Measurements from ENCODE around the gene HIPK2. TPM values are rescaled to one million over a fixed set of nuclear protein-coding genes. Genes with fewer than 3 reads are reported as not detected.

Gene HIPK2
- total RNA-seq, 1 experiment from 2014 or later: 3.0 TPM

DNA sequence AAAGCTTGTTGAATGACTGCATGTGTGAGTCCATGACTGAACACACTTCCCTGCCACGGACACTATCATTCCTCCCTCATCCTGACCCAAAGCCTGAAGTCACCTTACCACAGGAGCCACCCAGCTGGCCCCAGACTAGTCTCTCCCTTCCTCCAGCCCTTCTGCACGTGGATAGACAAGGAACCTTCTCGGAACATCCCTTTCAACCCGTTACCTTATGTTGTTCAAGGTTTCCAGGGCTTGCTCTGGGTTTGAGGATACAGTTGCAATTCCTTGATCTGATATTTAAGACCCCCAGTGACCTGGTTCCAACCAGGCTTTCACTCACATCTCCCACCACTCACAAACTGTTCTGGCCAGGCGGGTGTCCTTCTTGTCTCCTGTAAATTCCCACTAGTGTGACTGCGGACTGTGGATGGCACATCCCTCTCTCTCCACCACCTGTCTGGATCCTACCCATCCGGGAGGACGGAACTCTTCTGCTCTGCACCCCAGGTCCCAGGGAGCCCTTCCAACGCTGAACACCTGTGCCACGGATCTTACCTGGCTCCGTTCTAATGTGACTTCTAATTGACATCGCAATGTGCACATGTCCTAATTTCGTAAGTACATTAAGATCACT, 62.5 kb downstream of the HIPK2 start:
- DNase-seq (ENCODE audit: low spot score): no peak

DNA sequence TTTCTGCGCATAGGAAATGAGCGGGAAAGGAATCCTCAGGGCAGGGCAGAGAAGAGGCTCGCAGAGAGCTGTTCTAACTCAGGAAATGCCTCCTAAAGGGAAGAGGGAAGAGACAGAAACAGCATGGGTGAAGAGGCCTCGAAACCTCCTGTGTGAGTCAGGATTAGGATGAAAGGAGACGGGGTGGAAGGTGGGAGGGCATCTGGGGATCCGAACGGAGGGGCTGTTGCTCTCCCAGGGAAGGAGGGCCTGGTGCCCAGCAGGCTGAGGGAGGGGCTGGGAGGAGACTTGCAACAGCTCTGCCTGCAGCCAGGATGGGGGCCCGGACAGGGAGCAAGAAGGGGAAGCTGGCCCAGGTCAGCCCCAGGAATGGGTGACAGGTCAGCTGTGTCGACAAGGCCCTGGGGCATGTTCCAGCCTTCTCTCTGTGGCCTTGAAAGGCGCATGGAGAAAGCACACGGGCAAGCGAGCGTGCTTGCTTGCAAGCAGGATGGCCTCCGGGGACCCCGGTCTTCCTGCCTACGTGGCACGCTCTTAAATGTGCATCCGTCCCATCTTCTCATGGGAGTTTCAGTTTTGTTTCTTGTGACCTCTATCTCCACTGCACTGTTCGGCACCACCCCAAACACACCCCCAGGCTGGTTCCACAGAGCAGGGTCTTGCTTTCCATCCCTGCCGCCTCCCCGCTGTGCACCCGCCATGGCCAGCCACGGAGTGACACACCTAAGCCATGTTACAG, 63.5 kb downstream of the HIPK2 start:
- no peak for DNase-seq (ENCODE audit: low spot score)

DNA sequence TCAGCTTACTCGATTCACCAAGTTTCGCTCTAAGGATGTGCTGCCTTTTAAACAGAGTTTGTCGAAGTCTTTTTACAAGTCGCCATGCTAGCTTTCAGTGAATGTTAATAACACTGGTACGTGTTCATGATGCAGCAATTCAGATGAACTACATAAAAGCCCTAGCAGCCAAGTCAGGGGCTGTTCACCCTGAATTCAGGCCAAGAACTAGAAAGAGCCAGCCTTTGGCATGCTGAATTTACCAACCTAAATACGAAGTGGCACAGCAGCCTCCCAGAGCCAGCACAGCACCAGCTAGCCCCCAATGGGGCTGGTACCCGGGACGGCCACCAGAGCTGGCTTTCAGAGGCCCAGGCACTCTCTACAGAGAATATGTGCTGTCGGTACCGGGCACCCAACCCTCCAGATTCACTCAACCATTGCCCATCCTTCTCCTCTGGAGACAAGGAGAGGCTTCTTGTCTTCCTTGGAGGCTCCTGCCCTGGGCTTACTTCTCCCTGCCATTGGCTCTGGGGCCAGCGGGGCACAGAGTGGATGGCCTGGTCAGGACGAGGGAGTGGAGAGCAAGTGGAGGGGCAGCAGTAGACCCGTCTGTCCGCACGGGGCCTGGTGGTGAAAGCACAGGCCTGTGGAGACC, 64.2 kb downstream of the HIPK2 start:
- DNase-seq (ENCODE audit: low spot score): no peak

DNA sequence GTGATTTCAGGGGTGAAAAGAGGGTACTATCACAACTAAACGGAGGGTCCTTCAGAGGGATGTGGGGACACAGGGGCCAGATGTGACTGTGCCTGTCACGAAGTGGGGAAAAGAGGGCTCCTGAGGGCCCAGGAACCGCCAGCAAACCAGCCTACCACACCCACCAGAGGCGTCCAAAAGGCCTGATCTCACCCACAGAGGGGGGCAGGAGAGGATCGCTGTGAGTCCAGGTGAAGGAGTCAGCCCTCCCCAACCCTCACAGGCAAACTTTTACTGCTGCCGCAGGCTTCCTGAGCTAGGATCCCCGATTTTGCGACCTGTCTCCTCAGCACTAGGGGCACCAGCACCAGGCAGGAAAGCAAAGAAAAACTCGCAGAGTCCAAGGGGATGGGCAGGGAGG, 64.7 kb downstream of the HIPK2 start:
- DNase-seq (ENCODE audit: low spot score): no peak

DNA sequence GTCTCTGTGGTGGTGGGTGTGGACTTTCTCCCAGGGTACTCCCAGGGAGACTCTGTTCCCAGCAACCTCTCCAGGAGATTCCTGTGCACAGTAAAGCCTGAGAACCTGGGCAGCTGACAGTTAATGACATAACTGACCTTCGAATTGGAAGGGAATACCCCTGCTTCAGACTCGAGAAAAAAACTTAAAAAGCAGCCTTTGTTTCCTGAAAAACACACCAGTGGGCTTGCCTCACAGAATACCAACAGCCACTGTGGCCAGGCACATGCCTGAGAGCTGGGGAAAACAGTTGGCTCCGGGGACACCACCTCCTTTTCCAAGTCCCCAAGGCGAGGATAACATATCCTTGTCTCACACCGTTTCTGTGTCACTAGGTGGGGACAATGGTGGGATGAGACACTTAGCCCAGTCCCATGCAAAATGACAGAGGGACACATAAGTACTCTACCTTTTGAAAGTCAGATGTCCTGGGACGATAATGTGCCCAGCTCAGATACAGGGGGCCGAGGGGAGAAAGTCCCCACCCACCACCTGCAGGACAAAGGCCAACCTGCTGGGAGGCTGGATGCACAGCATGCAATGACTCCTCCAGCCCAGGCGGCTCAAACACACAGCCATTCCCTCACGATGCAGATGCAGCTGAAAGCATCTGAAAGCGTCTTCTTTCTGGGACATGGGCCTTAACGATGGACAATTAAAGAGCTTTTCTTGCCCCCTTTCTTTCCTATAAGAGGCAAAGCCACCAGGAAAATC, 65.6 kb downstream of the HIPK2 start:
- DNase-seq (ENCODE audit: low spot score): no peak

DNA sequence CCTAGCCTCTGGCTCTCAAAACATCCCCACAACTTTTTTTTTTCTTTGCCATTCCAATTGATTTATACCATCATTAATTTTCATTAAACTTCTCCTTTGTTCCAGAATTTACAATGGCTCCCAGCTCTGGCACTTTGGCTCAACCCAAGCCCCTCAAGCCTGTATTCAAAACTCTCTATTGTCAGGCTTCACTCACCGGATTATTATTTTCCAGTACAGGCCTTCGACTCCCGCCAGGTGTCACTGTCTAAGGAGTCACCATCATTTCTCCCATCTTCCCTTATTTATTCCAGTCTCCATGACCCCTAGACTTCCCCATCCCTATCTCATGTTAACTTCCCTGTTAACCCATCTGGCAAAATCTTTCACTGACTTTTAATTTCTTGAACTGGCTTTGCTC, 67.8 kb downstream of the HIPK2 start:
- peak; percentile 26 for DNase-seq (ENCODE audit: low spot score)

DNA sequence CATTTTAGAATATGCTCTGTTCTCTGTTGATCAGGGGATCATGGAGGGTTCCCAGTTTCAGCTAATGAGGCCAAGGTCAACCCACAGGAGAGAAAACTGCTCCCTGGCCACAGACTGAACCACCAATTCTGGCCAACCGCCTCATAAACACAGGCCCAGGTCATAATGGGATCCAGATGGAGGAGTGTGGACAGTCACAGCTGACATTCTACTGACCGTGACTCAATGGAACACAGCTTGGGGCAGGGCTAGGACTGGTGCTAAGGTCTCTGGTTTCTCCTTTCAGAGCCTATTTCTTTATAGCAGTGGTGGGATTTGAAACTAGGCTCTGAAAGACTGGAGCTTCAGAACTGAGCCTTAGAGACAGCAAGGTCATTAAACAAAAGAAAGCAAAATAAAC, 68.3 kb downstream of the HIPK2 start:
- no peak for DNase-seq (ENCODE audit: low spot score)

DNA sequence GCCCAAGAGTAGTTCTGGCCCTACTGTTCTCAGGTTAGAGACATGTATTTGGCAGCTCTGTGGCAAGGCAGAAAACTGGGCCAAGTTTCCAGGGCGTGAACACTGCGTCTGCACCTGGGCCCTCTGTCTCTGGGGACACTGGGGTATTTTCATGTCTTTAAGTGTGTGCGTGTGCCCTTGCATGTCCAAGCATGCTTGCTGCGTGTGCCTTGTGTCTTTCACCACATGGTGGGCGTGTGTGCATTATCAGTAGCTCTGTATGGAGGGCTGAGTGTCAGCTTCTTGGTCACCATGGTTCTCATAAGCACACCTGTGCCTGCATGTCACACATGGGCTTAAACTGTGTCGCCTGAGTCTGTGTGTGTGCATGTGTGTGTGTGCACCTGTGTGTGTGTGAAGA, 69.3 kb downstream of the HIPK2 start:
- DNase-seq (ENCODE audit: low spot score): no peak

DNA sequence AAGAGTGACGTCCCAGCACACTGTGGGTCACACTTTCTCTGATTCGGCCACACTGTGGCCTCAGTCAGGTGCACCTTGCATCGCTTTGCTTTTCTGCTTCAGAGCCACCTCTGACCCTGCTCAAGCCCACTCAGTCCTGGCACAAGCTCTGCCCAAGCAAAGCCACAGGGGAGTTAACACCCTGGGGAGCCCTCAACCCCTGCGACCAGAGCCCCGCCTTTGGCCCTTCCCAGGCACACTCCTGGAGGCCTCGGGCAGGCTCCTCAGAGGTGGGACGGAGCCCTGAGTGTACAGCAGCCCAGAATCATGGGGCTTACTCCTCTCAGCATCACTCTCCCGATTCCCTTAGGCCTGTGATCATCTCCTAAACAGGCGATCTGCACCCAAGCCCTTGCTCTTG, 71.0 kb downstream of the HIPK2 start:
- no peak for DNase-seq (ENCODE audit: low spot score)

DNA sequence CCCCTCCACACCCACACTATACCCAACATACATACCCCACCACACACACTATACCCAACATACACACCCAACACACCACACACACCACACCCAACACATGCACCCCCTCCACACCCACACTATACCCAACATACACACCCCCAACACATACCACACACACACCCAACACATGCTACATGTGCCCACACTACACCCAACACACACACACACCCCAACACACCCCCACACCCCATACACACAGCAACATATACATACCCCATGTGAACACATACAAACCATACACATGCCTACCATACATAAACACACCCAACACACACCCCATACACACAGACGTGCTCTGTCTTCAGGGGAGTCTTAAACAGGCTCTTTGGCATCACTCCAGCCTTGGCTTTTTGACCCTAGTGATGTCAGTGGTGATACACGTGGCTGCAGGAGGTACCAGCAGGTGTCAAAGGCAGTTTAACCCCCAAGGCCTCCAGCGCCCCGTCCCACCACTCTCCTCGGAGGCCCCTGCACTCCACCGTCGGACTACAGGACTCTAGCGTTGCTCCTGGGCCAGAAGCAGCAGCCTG, 73.4 kb downstream of the HIPK2 start:
- no peak for DNase-seq (ENCODE audit: low spot score)

DNA sequence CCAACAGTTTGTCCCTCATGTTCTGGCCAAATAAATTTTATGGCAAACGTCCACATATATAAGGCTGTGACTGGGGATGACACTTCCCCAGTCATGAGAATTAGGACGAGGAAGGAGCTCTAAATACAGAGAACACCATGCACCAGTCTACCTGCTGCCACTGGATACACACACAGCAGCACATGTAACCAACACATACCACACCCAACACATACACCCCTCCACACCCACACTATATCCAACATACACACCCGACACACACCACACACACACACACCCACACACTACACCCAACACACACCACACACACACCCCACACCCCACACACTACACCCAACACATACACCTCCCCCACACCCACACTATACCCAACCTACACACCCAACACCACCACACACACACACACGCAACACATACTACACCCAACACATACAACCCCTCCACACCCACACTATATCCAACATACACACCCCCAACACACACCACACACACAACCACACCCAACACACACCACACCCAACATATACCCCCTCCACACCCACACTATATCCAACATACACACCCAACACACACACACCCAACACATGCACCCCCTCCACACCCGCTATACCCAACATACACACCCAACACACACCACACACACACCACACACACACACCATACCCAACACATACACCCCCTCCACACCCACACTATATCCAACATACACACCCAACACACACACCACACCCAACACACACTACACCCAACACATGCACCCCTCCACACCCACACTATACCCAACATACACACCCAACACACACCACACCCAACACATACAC, 74.1 kb downstream of the HIPK2 start:
- no peak for DNase-seq (ENCODE audit: low spot score)

DNA sequence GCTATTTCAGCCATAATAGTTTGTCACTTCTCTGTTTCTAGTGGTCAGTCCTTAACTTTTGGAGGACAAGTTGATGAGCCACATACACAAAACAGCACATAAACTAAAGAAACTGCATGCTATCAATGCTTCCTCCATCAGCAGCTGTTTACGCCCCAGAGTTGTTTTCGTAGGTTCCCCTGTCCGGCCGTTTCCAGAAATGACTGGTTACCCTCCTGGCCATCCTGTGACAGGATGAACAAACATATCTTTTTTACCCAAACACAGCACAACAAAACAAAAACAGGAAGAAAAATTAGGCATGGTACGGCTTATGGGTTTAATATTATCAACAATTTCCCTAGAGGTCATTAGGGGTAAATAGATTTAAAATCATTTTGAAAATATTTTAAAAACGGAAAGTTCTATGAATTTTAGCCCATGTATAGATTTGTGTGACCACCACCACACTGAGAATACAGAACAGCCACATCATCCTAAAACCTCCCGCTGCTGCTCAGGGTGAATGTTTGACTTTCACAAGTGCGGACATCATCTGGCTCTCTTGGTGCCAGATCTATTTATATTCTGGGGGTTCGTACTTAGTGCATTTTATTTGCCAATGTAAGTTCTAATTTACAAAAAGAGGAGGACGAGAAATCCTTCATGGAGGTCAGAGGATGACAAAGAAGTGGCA, 74.8 kb downstream of the HIPK2 start:
- no peak for DNase-seq (ENCODE audit: low spot score)

DNA sequence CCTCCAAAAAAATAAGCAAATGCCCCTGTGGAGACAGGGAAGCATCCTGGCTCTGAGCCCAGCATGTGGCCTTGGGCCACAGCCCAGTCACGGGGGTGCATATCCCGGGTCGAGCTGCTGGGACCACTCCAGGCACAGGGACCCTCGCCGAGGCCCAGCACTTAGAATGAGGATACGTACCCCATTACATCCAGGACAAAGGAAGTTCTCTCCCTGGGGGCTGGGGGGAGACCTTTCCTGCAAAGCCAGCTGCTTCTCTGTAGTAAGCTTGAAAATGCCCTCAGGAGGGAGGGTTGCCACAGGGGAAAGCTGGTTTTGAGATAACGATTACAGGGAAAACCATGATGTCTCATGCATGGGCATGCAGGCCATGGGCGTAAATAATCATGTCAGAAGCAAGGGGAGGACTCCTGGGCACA, 75.5 kb downstream of the HIPK2 start:
- no peak for DNase-seq (ENCODE audit: low spot score)

DNA sequence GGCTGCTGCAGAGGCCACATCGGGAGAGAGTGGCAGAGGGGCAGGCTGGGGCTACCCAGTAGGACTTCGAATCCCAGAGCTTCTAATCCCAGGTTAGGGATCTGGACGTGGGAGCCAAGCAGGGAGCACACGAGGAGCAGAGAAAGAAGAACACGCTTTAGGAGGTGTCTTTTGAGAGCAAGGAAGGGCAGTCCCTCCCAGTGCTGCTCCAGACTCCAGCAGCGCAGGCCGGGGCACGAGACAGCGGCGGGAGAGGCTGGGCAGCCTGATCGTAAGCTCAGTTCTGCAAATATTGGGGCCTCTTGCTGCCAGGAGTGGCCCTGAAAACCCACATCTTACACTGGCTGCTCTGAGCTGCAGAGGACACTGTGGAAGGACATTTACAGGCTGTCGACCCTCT, 75.9 kb downstream of the HIPK2 start:
- no peak for DNase-seq (ENCODE audit: low spot score)

DNA sequence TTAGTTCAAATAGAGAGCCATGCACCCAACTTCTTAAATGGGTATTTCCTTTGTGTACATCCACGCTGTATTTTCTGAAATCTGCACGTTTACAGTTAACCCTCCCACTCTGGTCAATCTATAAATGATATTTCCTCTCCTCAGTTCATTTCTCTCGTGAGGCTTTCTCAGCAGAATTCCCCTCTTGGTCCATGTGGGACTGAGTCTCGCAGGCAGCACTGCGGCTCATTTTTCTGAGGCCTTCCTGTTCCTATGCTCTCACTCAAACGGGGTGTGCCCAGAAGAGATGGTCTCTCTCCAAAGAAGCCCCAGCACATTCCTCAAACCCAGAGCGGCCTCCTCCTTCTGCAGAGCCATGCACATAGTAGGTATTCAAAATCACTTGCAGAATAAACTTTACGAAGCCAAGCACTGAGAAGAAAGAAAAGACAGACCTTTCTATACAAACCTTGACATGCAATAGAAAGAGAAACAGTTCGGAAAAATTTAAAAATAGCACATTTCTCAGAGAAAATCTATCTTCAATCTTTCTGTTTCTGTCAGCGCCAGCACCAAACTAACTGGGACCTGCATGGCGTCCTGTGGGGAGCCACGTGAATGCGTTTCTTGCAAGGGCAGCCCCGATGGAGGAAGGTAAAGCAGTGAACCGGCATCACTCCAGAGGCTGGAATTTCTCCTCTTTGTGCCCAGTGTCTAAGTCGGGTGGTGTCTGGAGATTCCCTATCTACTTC, 77.1 kb downstream of the HIPK2 start:
- no peak for DNase-seq (ENCODE audit: low spot score)

DNA sequence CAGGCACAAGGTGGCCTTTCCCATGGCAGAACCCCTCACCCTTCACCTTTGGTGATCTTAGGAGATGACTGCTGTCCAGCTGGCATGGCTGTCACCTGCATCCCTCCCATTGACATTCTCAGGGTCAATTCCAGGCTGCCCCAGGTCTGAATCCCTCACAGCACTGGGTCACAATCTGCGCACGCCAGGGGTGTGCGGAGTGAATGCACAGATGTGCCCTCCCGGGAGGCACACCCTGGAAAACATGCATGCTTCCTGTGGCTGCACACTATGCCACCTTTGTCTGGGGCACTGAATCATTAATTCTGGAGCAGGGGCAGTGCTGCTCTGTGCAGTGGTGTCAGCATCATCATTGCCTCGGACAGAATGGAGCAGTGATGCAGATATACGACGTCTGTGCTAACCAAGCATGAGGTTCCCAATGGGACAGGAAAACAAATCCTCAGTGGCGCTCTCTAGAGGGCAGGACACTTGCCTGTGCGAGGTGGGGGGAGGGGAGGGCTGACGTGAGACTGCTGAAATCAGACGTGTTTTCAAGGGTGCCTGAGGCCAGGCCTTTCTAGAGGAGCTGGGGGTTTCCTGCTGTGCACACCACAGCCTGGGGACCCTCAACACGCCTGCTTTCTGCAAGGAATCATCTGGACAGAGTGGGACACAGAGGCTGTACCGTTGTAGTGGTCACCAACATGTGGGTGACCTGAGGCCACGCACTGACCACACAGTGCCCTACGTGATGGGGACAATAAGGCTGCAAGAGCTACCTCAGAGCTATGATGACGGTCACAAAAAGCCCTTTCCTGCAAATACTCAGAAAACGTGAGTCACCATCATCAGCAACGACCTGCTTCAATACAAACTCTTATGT, 77.9 kb downstream of the HIPK2 start:
- DNase-seq (ENCODE audit: low spot score): no peak

DNA sequence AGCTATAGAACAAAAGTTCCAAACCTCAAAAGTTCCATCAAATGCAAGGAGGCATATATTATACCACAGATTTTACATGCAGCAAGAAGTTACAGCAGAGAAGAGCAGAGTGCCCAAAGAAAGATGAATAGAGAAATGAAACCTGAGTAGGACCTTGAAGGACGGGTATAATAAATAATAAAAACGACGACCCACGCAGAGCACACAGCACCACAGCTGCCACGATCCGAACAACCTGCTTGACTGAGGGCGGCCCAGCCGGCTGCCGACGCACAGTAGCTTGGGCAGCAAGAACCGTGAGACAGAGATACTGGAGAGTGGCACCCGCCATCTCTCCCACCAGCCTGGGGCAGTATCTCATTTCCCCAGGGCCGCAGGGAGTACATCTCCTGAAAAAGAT, 79.0 kb downstream of the HIPK2 start:
- no peak for DNase-seq (ENCODE audit: low spot score)

DNA sequence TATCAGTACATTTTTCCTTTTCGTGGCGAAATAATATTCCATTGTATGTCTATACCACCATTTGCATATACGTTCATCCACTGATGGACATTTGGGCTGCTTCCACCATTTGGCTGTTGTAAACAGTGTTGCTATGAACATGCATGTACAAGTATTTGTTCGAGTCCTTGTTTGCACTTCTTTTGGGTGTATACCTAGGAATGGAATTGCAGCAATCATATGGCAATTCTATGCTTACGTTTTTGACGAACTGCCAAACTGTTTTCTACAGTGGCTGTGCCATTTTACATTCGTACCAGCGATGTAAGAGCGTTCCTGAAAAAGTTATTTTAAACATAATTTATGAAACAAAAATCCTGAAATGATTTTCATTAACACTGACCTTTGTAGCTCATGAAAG, 79.5 kb downstream of the HIPK2 start:
- DNase-seq (ENCODE audit: low spot score): no peak

DNA sequence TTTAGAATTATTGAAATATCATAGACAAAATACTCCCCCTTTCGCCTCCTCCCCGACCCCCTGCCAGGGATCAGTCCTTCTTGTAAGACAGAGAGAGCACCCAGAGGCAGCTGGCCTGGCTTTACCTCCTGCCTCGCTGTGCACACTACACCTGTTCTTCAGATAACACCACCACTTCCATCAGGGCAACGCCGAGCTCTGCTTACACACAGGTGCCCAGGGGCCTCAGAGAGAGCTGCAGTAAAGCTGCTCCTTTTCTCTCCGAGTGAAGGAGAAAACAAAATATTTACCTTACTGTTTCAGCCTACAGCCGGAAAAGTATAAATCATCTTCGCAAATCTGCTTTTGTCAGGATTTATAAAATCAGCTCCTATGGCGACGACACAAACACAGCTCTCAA, 80.7 kb downstream of the HIPK2 start:
- DNase-seq (ENCODE audit: low spot score): no peak

Data from HT-29 (cell line).